Stomach (tissue), 4 donors: ENCODE data around the gene PRDM16.

ENCODE experiments used
- EP300 ChIP-seq: sonication (generic); formaldehyde crosslinking; IDR thresholded peaks from one replicate; pipeline ENCODE4 v1.6.1; 2017; ENCODE audit warnings: antibody characterized with exemption
- POLR2A ChIP-seq, 4 donors: fragments of 450-650 bp; IDR thresholded peaks; one replicate each; pipeline ENCODE4 v1.6.1; 2016; ENCODE audit warnings: antibody characterized with exemption in 4 of 4, control low read depth in 2 of 4, mild to moderate bottlenecking in 1 of 4, moderate library complexity in 1 of 4
- TF ChIP-seq, protein P1 (sequence below), 7 experiments: fragments of 450-650 bp in 4 of 7; fragments of 200-600 bp in 3 of 7; sonication (generic) in 3 of 7; IDR thresholded peaks; one replicate each; pipeline ENCODE4 v1.5.1; 2016 to 2019; ENCODE audit warnings: antibody characterized with exemption in 7 of 7, control low read depth in 2 of 7, mild to moderate bottlenecking in 1 of 7

DNA sequence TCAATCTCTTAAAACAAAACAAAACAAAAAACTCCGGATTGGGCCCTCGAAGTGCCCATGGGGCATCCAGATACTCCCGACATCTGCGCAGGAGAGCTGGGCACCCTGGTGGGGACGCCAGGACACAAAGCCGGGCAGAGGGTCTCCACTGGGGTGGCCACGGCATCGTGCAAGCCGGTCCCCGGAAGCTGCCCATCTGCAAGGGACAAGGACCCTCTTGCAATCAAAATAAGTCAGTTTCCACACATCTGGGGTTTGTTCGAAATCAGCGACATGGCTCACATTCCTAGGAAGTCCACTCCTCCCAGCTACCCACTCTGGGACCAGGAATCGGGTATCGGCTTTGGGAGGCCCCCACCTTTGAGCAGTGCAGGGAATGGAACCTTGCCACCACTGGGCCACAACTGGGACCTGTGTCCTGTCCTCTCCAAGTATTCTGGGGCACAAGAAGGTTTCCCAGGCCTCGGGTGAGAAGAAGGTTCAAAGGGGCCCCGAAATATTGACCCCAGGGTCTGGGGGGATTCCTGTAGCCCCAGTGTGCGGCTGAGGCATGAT lies 4.6 kb upstream of the PRDM16 start:
- TF ChIP-seq, protein P1, sequence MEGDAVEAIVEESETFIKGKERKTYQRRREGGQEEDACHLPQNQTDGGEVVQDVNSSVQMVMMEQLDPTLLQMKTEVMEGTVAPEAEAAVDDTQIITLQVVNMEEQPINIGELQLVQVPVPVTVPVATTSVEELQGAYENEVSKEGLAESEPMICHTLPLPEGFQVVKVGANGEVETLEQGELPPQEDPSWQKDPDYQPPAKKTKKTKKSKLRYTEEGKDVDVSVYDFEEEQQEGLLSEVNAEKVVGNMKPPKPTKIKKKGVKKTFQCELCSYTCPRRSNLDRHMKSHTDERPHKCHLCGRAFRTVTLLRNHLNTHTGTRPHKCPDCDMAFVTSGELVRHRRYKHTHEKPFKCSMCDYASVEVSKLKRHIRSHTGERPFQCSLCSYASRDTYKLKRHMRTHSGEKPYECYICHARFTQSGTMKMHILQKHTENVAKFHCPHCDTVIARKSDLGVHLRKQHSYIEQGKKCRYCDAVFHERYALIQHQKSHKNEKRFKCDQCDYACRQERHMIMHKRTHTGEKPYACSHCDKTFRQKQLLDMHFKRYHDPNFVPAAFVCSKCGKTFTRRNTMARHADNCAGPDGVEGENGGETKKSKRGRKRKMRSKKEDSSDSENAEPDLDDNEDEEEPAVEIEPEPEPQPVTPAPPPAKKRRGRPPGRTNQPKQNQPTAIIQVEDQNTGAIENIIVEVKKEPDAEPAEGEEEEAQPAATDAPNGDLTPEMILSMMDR (IDR thresholded peaks at IDR 0.05): no peak
- TF ChIP-seq POLR2A (IDR thresholded peaks at IDR 0.05) (no peak), EP300 (no peak)
